Breast epithelium (tissue), 3 donors: ENCODE data around the gene TTLL12.

ENCODE experiments used
- CTCF ChIP-seq, 3 donors: fragments of 450-650 bp; IDR thresholded peaks; one replicate each; pipeline ENCODE4 v1.5.1; 2016 to 2017; ENCODE audit warnings: antibody characterized with exemption in 3 of 3, mild to moderate bottlenecking in 3 of 3, moderate library complexity in 3 of 3
- POLR2AphosphoS5 ChIP-seq, 3 donors: sonication (generic); formaldehyde crosslinking; IDR thresholded peaks; one replicate each; pipeline ENCODE4 v1.6.1; 2017; ENCODE audit warnings: antibody characterized with exemption in 3 of 3

- no peak for TF ChIP-seq POLR2AphosphoS5 (IDR thresholded peaks at IDR 0.05)
- no peak for TF ChIP-seq CTCF (IDR thresholded peaks at IDR 0.05)
Observed at GRCh38 chr22:43169310-43170130, 17.4 kb downstream of the TTLL12 start.
